Fibroblast of skin of left quadriceps (primary cell): ENCODE results near the gene PDE1A.
A peak's percentile ranks its signal among the peaks of the same experiment; 100 is the strongest.
"Not testable (repeated sequence)": the region's sequence is repeated elsewhere in the genome, so short reads cannot be mapped to it uniquely, and the experiment has no call there.

Experiments
- DNase-seq, 2 experiments: peaks; one replicate each; pipeline ENCODE4 v3.0.0-alpha.2; 2013; ENCODE audit warnings: low read depth in 2 of 2

Gene PDE1A

DNA sequence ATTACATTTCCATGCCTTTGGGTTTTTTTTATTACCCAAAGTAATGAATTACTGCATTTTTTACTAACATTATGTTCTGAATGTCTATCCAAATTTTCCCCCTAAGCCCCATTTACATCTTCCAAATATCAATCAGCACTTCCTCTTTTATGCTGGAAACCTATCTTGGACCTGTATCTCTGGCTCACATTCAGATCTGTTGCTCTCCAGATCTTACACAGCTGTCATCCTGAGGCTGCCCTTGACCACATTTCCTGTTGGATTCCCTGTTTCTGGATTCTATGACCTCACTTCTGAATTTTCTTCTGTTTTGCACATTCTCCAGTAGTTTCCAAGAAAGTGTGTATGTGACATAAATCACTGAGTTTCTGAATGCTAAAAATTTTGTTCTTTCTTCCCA, 146.7 kb downstream of the PDE1A start:
- peak; percentile 55 to 60 for DNase-seq

DNA sequence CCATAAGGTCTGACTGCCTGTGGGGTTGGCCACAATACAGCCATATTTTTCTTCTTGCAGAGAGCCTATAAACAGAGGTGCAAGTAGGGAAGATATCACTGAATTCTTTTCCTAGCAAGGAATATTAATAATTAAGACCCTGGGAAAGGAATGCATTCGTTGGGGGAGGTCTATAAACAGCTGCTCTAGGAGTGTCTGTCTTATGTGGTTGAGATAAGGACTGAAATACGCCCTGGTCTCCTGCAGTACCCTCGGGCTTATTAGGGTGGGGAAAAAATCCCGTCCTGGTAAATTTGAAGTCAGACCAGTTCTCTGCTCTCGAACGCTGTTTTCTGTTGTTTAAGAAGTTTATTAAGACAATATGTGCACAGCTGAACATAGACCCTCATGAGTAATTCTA, 150.2 kb downstream of the PDE1A start:
- DNase-seq = not testable (repeated sequence)

DNA sequence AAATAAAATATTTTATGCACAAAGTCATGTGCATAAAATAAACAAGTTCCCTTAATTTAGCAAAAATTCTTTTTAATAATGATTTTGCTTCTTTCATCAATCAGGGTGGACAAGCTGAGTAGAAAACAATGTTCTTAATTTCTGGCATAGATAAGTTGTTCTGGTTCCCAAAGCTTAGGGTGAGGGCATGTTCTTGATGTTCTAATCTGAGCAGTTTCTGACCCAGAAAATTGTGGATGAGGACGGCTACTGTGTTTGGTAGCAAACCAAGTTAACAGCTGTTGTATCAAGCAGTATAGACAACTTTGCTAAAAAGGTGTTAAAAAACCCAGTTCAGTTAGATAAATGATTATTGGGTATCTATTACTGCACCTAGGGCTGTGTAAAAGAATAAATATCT, 158.9 kb downstream of the PDE1A start:
- no peak for DNase-seq

DNA sequence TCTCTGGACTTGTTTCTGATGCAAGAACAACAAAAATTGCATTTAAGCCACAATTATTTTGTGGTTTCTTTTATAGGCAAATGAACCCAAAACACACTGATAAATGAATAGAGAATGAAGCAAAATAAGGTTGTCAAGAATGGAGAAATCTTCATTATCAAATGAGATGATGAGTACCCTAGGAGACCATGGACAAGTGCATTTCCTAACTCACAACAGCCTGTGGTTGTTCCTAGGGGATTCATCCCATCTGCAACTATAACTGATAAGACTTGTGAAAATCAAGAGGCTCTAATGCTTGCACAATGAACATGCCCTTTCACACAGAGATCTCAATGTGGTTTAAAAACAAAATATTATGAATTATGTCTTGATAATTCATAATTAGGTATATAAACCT, 159.9 kb downstream of the PDE1A start:
- DNase-seq = peak; percentile 4 to 6

DNA sequence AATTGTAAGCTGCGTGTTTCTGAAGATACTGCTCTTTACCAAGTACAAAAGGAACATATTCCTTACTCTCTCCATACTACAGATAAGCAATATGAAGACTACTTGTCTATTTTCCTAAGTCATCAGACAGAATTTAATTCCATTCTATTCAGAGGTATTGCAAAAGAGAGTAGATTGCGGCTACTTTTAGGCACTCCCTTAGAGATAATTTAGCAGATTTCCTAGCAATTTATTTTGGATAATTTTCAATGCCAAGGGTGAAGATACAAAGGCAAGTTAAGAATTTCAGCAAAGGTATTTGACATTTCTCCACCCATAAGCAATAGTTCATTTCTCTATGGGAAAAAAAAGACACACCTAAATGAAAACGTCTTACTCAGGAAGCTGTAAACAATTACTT, 161.1 kb downstream of the PDE1A start:
- no peak for DNase-seq

DNA sequence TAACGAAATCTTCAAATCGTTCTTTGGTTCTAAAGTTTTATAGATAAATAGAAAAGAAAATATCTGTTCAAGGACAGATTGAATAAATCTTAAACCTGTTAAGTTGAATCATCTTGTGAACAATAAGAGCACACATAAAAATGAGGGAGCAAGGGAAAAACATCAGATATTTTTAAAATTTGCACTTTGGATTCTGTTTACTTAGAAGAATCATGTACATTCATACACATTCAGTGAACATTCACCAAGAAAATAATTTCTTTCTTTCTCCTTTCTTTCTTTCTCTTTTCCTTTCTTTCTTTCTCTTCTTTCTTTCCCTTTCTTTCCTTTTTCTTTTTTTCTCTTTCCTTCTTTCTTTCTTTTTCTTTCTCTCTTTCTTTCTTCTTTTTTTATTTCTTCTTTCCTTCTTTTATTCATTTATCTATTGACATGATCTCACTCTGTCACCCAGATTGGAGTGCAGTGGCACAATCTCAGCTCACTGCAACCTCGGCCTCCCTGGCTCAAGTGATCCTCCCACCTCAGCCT, 164.9 kb downstream of the PDE1A start:
- DNase-seq = no peak

DNA sequence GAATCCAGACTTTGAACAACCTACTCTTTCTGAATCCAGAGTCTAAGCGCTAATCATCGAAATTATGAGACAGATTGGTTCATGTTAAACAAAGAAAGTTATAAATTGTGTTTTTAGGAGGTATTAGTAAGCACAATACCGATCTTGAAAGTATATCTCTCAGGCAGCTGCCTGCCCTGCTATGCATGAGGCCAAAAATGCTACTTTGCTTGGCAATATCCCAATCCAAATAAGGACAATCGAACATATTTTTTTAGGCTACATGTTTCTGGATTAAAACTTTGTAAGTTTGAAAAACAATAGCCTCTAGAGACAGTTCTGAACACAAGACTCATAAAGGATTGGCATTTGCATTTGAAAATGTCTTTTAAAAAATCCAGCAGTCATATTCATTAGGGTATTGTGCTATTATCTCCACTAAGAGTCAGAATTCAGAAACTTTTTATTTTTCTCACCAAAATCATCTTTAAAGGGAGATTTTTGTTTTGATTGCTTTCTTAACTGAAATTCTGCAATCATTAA, 167.1 kb downstream of the PDE1A start:
- DNase-seq = no peak

DNA sequence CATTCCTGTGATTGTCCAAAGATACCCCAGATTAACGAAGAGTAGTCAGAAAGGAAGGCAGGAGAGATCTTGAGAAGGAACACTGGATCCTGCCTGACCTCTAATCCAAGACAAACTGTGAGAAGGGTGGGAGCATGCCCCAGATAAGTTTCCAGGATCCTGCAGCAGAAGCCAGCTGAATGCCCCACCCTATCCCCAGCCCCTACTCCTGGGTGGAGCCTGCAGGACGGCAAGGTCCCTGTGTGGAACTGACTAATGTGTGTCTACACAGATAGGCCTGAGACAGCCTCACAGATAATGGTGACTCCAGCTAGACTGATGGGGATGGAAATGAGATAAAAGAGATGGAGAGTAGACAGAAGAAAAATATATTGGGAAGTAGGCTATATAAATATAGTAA, 174.3 kb downstream of the PDE1A start:
- DNase-seq = no peak

DNA sequence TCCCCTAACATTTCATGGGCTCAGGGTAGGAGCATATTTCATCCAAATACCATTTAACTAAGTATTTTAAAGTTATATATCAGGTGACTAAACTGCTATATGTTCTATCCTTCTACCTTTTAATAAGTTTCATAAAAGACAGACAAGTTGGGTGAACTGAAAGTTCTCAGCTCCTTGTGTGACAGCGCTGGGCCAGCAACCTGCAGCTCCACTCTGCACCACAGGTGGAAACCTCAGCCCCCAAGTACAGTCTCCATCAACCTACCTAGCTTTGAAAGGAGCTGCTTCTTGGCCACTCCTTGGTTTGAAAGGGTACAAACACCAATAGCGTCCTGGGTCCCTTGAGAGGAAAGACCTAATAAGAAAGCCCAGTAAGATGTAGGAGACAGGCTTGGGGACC, 177.9 kb downstream of the PDE1A start:
- no peak for DNase-seq

DNA sequence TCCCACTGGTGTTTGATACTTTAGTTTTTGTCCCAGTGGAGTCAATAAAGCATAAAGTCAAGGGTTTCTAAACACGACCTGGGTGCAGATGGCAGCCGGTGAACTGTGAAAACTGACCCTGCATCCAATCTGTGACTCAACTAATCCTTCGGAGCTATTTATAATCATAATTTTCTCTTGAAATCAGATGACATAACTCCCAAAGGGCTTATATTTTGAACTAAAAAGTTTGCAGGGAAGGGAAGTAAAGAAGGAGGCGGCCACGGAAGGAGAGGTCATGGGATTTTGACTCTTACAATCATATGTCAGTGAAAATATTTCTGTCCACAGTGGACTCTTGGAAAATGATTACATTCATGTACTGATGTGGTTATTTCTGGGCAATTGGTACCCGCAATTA, 178.5 kb downstream of the PDE1A start:
- DNase-seq = no peak

DNA sequence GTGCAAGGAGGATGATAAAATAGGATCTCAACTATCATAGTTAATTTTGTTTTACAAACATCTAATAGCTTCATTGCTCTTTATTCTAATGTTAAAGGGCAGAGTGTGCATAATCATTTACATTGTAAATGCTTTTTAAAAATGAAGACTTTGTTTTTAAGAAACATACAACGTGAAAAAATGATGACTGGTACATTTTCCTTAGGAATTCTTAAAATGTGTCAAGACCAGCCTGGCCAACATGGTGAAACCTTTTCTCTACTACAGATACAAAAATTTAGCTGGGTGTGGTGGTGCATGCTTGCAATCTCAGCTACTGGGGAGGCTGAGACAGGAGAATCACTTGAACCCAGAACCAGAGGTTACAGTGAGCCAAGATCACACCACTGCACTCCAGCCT, 179.0 kb downstream of the PDE1A start:
- DNase-seq = no peak

DNA sequence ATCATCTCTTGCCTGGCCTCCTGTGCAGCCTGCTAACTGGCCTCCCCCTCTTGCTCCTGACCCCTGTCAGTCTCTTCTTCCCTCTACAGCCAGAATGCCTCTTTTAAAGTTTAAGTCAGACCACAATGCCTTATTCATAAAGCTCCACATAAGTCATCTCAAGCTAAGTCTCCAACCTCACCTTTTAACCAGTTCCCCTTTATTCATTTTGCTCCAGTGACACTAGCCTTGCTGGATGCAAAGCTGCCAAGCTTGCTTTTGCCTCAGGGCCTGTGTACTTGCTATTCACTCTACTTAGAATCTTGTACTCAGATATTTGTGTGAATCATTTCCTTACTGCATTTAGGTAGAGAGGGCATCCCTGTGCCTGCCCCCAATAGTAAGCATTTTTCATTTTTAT, 180.9 kb downstream of the PDE1A start:
- DNase-seq = no peak

DNA sequence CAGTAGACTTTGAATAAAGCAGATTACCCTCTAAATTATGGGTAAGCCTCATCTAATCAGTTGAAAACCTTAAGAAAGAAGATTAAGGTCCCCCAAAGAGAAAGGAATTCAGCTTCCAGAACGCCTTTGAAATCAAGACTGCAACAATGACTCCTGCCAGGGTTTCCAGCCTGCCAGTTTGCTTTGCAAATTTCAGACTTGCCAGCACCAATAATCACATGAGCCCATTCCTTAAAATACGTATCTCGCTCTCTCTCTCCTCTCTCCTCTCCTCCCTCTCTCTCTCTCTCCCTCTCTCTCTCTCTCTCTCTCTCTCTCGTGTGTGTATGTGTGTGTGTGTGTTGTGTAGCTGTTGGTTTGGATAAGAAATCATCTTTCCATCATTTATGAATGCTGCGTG, 184.2 kb downstream of the PDE1A start:
- no peak for DNase-seq

DNA sequence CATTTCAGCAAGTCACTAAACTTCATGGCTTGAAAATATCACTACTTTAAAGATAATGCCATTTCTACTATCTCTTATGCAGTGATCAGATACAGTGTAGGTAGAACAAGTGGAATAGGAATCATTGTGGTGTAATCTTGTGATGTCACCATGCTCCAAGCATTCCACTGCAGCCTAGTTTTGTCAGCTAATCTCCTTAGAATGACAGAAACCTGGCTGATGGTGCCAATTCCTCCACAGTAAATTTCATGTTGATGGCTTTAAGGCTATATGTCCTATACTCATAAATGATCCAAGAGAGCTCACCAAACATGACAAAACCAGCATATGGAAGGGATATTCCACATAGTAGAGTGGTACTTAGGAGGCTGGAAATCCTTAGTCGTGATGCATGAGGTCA, 184.9 kb downstream of the PDE1A start:
- DNase-seq = no peak

DNA sequence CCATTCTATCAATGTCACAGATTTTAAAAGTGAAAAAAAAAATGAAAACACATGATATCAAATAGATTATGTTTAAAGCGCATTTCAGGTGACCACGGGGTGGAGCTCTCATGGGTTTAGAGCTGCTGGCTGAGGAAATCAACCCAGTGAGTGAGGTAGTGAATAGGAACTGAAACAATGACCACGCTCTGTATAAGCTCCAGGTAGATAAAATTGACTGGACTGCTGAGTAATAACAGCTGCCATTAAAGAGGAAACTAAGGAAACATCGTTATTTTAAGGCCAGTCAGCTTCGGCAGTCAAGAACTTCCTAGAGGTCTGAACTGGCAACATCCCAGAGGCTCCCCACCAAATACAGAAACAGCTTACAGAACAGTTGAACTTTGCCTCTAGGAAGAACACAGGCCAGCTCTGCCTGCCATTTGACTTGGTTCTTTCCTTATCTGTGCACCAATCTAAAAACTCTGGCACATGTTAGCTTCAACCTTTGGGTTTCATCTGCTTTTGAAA, 185.9 kb downstream of the PDE1A start:
- DNase-seq = no peak

DNA sequence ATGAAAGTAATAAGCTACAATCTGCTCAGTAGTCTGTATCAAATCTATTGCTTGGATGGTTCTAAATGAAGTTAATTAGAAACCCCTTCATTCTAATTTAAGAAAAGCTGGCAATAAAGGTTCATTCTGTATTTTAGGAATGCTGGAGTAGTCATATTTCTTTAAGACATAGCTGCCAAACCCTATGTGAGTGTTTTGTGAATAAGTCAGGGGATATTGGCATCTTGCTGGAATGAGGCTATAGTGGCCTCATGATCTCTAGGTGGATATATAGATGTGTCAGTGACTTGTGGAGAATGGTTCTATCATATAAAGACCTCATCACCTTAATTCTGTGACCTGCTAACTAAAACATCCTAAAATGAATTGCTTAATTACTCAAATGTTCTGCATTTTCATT, 196.3 kb downstream of the PDE1A start:
- no peak for DNase-seq

DNA sequence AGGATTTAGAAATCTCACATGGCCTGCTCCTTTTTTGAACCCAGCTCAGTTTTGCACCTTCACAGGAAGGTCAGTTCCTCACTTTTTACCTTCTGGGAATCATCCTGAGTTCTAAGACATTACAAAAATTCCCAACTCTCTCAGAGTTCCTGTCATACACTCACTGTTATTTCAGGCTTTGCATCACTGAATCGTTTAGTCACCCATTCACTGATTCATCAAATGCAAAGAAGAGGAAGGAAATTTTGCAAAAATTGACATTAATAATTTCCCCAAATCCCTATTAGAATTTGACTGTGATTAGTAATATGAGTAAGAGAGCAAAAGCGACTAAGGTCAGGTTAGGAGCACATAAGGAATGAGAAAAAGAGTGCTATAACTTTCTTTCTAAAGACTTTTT, 197.5 kb downstream of the PDE1A start:
- DNase-seq = no peak

DNA sequence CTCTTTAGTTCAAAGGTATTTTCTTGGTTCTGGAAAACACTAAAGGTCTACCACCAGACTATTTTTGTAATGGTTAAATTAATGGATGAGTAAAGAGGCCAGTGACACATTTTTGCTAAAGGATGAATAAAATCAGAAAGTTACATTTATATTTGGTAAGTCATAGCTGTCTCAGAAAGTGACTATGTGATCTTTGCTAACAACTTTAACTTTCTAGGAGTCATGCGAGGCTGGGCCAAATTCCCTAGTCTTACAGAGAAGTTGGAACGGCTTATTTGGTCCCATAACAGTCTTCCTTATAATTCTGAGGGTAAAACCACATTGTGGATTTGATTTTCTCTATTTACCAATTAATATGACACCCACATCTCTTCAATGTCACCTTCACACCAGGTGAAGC, 198.1 kb downstream of the PDE1A start:
- no peak for DNase-seq

DNA sequence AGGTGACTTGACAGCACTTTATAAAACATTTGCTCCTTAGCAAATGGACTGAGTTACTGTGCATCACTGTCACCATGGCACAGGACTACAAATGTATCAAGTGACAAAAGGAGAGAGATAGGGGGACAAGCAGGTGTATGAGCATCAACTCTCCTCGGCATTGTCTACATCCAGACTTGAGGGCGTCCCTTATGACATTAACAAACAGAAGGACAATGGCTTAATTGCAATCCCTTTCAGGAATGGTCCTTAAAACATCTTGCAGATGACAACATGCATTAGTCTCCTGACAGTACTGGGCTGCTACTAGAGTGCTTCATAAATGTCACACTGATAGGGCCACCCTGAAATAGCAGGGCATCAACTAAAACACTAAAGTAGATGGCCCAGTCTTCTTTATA, 198.8 kb downstream of the PDE1A start:
- DNase-seq = no peak

DNA sequence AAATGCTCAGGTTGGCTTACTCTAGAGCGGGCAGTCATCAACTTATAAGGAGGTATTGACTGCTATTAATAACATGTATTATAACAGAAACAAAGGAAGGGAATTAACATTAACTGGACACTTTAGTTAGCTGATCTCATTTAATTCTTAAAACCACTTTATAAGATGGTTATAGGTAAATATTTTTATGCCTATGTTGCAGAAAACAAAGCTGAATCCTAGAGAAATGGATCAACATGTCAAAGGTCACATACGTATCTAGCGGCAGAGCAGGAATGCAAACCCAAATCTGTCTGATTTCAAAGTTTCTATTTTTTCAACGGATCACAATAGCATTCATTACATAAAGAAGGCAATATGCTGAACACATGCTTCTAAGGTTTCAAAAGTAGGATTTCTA, 200.0 kb downstream of the PDE1A start:
- no peak for DNase-seq

DNA sequence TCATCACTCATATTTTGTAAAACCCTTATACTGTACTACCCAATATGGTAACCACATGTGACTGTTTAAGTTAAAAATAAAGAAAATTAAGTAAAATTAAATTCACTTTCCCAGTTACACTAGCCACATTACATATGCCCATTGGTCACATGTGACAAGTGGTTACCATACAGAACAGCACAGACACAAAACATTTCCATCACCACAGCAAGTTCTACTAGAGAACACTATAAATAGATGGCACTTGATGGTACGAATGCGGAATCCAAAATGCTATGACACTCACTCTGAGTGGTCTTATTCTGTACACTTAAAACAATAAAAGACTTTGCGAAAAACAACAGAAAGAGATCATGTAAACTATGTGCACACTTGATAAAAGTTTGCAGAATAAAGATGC, 202.2 kb downstream of the PDE1A start:
- no peak for DNase-seq

DNA sequence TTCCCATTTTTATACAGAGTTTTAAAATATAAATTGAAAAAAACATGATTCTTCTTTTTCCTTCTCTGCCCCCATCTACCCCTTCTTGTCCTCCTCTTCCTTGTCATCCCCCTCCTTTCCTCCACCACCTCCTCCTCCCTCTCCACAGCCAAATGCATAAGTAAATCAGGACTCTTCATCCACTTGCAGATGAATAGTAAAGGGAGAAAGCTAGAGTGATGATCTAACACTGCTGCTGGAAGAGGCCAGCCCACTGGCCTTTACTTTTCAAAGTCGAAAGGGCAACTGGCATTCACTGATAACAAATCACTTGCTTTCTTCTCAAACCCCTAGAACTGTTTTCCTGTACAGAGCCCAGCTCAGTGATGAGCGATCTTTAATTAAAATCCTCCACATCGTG, 205.8 kb downstream of the PDE1A start:
- DNase-seq = no peak

DNA sequence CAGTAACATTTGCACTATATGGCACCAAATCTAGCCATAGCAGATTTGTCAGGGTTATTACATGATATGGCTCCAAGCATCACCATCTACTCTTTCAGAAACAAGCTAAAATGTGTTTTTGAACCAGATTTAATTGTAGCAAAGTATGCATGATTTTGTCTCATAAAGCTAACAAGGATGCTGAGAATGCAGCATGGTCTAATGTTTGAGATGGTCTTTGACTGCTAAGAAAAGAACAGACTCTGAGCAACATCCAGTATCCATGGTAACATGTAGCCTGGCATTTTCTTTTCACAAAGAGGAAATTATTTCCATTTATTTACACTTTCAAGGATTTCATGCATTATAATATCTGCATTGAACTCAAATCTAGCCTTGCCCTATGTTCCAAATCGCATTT, 206.5 kb downstream of the PDE1A start:
- DNase-seq = no peak

DNA sequence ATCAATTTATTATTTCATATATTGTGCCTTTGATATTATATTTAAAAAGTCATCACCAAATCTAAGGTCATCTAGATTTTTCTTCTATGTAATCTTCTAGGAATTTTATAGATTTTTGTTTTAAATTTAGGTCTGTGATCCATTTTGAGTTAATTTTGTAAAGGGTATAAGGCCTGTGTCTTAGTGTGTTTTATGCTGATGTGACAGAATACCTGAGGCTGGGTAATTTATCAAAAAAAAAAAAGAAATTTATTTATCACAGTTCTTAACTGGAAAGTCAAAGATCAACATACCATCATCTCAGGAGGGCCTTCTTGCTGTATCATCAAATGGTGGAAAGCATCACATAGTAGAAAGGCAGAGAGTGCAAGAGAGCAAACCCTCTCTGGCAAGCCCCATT, 216.2 kb downstream of the PDE1A start:
- no peak for DNase-seq
